Hepatocyte (in vitro differentiated cells): ENCODE data around the gene SORCS2.

Experiments
- CTCF ChIP-seq: fragments of 200-600 bp; sonication (generic); IDR thresholded peaks from 2 replicates; pipeline ENCODE4 v1.5.1; 2016; ENCODE audit warnings: antibody characterized with exemption, mild to moderate bottlenecking; ENCODE audit not compliant: poor library complexity
- EZH2phosphoT487 ChIP-seq: fragments of 200-600 bp; sonication (generic); IDR thresholded peaks from one replicate; pipeline ENCODE4 v1.6.1; 2018; ENCODE audit warnings: antibody characterized with exemption, mild to moderate bottlenecking, low read depth, moderate library complexity; ENCODE audit not compliant: unreplicated experiment, severe bottlenecking

GRCh38 chr4:7621252-7622035 is 429.1 kb downstream of the SORCS2 start:
- TF ChIP-seq CTCF (no peak), EZH2phosphoT487 (no peak)
